HG02759 (cell line): Measurements from ENCODE around the gene FLACC1.
"Not testable (repeated sequence)": the region's sequence is repeated elsewhere in the genome, so short reads cannot be mapped to it uniquely, and the experiment has no call there.

Experiments
- ATAC-seq: cut with Tn5 transposase; IDR thresholded peaks from one replicate; pipeline ENCODE4 v1.9.1; 2021; ENCODE audit warnings: mild to moderate bottlenecking, moderate library complexity; ENCODE audit not compliant: unreplicated experiment

Gene FLACC1

DNA sequence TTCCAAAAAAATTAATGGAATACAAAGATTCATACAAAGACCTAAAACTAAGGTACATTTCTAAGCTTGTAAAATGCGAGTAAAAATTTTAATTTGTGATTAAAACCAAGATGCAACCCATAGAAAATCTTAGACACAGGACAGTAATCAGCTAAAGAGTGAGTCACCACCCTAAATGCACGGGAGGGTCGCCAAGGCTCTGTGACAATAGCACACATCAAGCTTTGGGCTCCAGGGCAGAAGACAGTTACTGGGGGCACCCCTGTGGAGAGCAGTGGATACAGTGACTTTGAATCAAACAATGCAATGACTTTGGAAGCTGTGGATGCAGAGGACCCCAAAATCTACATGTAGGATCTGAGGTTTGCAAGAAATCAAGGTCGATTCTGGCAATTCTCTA is 7.5 kb downstream of the FLACC1 start:
- ATAC-seq: no peak

DNA sequence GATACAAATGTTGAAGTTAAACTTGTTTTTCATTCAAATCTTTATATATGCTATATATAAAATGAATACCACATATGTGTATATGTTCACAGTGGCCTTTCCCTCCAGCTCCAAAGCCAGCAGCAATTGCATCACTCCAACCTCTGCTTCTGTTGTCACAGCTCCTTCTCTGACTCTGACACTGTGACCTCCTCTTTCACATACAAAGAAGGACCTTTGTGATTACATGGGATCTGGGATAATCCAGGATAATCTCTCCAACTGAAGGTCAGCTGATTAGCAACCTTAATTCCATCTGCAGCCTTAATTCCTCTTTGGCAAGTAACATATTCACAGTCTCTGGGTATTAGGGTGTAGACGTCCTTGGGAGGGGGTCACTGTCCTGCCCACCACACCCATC is 8.4 kb downstream of the FLACC1 start:
- ATAC-seq: no peak

DNA sequence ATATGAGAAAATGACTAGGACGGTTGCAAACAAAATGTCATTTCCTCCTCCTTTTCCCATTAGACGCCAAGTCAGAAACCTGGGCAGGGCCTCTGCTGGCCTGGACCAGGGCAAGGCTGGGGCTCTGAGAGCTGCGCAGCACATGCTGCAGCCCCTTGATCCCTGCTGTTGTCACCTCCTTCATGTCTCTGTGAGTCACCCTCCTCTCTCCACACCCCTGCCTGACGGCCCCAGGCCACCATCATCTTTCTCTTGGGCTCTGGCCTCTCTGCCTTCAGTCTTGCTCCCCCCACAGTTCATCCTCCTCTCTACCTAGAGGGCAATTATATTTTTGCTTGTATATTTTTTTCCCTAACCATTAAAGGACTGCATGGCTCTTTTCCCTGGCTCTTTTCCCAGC is 10.0 kb downstream of the FLACC1 start:
- no peak for ATAC-seq

DNA sequence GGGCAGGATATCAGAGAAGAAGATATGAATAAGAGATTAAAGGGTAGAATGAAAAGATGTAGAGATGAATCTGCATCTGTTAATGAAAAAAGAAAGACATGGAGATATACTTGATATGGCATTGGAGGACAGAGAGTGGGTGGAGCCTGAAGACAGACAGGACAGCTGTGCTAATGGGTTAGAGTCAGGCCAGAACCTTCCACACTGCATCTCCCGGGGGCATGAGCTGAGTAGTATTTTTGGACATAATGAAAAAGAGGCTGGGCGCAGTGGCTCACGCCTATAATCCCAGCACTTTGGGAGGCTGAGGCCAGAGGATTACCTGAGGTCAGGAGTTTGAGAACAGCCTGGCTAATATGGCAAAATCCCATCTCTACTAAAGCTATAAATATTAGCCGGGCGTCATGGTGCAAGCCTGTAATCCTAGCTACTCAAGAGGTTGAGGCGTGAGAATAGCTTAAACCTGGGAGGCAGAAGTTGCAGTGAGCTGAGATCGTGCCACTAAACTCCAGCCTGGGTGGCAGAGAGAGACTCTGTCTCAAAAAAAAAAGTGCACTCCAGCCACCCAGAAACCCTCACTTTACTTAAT is 11.4 kb downstream of the FLACC1 start:
- no peak for ATAC-seq

DNA sequence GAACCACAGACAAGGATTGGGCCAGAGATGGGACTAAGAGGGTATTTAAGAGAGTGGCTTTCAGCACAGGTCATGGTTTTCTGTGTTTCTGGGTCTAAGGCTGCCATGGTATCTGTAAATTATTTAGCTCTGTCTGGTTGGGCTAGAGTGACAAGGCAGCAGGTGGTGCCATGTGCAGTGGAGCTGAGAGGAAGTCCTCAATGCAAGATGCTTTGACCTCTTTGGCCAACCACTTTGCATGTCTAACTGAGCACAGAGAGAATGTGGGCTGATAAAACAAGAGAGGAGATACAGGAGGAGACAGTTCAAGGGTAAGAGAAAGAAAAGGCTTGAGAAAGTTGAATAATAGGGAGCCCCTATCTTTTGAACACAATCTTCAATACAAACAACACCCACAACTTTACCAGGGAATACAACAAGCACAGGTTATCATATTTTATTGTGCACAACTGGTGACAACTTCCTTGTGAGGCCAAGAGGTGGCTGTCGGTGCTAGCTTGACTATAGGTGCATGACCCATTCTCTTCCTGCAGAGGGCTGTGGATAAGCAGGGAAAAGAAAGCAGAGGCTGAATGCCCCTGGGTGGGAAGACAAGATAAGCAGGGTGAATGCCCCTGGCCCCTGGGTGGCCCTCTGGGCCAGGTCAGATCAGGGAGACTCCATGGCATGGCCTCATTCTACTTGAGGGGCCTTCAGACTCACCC is 12.3 kb downstream of the FLACC1 start:
- ATAC-seq: peak; percentile 94

DNA sequence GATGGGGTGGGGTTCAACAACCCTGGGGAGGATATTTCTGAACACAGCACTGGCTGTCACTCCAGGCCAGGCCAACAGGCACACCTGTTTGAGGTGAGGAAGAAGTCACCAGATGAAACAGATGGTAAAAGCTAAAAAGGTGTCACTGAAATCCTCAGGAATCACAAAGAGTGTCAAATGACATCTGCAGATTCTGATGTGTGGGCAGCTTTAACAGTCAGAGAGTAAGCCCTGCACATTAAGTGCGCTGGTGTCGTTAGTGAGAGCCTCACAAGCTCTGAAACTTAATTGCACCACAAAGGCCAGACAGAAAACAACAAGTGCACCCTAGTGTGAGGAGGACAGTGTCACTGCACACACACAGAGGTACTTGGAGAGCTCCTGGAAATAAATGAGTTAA is 13.6 kb downstream of the FLACC1 start:
- no peak for ATAC-seq

DNA sequence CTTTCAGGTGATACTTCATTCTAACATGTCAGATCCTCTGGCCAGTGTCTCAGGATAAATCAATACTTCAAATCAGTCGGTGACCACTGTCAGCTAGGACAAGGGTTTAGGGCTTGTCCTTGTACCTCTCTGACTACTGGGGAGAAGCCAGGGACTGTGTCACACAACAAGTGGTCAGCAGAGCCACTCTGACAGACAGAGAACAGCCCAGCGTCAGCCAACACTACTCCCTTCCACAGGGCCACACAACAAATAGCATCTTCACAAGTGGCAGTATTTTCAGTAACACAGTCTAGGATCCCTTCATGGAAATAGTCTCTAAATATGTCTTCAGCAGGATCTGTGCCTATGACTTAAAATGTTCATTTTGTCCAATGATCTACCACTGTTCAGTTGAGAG is 14.2 kb downstream of the FLACC1 start:
- no peak for ATAC-seq

DNA sequence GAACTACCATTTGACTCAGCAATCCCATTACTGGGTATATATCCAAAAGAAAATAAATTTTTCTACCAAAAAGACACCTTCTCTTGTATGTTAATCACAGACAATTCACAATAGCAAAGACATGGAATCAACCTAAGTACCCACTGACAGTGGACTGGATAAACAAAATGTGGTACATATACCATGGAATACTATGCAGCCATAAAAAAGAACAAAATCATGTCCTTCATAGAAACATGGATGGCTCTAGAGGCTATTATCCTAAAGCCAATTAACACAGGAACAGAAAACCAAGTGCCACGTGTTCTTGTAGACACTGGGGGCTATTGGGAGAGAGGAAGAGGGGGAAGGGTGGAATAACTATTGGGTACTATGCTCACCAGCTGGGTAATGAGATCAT is 27.7 kb downstream of the FLACC1 start:
- ATAC-seq: no peak

DNA sequence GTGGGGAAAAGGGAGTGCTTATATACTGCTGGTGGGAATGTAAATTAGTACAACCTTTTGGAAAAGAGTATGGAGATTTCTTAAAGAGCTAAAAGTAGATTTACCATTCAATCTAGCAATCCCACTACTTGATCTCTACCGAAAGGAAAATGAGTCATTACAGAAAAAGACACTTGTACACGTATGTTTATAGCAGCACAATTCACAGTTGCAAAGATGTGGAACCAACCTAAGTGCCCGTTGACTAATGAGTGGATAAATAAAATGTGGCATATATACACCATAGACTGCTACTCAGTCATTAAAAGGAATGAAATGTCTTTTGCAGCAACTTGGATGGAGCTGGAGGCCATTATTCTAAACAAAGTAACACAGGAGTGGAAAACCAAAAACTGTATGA is 29.5 kb downstream of the FLACC1 start:
- ATAC-seq: no peak

DNA sequence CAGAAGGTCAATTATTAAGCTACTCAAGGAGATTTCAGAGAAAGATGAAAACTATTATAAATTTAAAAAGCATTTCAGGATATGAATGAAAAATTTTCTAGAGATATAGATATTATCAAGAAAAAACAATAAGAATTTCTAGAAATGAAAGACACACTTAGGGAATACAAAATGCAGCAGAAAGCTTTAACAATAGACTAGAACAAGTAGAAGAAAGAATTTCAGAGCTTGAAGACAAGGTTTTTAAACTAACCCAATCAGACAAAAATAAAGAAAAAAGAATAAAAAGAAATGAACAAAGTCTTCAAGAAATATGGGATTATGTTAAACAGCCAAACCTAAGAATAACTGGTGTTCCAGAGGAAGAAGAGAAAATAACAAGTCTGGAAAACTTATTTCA is 34.4 kb downstream of the FLACC1 start:
- no peak for ATAC-seq

DNA sequence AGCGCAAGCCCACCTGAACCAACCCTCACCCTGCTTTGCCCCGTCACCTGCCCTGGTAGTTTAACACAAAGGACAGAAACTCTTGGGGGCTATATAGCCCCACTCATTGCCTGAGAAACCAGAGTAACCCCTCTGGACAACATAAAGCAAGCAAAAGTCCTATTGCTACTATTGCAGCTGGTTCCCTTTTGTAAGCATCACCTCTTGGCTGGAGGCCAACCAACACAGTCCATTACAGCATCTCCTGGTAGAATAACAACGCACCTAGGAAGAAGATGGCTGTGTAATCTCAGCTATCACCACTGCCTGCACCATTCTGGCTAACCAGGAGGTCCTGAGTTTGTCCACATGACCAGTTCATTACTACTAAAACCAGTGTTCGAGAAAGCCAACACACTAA is 36.4 kb downstream of the FLACC1 start:
- ATAC-seq: no peak

DNA sequence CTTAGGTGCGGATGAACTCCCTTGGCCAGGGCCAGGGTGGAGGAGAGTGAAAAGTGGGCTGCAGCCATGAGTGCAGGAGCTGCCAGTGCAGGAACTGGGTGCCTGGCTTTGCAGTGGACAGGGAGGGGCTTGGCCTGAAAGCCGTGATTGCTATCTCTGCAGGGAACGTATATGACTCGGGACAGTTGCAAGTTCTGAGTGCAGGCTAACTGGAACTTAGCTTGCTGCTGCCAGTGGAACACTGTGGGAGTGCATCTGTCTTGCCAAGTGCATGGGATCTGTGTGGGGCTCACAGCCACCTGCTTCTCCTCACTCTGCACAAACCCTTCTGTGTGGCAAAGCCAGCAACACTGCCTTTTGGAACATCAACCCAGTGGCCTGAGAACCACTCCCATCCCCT is 36.9 kb downstream of the FLACC1 start:
- ATAC-seq: no peak

DNA sequence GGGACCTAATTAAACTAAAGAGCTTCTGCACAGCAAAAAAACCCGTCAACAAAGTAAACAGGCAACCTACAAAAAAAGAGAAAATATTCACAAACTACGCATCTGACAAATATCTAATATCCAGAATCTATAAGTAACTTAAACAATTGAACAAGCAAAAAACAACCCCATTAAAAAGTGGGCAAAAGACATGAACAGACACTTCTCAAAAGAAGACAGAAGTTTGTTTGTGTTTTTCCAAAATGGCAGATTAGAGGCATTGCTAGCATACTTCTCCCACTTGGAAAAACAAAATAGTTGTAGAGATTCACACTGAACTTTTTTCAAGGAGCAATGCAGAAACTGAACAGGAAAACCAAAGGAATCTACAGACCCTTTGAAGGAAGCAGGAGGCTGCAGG is 37.6 kb downstream of the FLACC1 start:
- no peak for ATAC-seq

DNA sequence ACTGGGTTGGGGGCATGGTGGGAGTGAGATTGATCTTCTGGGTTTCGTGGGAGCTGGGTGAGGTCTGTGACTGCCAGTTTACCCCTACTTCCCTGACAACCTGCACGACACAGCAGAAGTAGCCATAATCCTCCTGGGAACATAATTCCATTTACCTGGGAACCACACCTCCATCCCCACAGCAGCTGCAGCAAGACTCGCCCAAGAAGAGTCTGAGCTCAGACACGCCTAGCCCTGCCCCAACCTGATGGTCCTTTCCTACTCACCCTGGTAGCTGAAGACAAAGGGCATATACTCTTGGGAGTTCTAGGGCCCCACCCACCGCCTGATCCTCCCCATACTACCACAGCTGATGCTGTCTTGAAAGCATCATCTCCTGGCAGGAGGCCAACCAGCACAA is 43.8 kb downstream of the FLACC1 start:
- no peak for ATAC-seq

DNA sequence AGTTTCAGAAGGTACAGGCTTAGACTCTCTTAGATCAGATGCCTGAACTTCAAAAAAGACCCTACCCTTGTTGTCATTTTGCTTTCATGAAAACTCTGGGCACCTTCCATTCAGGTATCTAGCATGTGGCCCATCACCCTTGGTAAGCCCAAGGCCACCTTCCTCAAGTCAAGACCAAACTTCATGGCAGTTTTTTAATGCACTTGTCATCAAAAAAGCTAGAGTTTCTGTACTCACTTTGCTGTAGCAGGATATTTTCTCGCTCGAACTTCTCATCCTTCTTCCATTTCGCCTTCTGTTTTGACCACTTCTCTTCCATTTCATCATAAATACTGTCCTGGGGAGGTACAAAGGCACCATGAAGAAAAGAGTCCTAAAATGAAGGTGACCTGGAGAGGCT is 48.2 kb downstream of the FLACC1 start:
- no peak for ATAC-seq

DNA sequence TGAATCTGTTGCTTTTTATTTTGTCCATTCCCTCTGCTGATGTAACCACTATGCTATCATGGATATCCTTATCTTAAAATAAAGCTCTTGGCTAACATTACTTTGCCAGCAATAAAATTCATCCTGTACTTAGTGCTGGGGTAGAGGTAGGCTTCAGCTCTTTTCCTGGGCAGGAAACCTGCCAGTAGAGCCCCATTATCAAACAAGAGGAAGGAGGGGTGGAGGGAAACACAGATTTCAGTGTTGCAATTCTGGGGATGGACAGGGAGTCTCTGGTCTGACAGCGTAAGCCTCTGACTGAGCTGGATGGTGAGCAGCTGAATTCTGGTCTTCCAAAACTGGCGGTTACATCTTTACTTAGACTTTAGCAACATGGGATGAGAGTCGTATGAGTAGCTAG is 49.3 kb downstream of the FLACC1 start:
- no peak for ATAC-seq

DNA sequence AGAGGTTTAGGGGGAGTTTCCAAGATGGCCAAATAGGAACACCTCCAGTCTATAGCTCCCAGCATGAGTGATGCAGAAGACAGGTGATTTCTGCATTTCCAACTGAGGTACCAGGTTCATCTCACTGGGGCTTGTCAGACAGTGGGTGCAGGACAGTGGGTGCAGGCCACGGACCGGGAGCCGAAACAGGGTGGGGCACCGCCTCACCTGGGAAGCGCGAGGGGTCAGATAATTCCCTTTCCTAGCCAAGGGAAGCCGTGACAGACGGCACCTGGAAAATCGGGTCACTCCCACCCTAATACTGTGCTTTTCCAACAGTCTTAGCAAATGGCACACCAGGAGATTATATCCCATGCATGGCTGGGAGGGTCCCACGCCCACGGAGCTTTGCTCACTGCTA is 57.2 kb downstream of the FLACC1 start:
- ATAC-seq: not testable (repeated sequence)

DNA sequence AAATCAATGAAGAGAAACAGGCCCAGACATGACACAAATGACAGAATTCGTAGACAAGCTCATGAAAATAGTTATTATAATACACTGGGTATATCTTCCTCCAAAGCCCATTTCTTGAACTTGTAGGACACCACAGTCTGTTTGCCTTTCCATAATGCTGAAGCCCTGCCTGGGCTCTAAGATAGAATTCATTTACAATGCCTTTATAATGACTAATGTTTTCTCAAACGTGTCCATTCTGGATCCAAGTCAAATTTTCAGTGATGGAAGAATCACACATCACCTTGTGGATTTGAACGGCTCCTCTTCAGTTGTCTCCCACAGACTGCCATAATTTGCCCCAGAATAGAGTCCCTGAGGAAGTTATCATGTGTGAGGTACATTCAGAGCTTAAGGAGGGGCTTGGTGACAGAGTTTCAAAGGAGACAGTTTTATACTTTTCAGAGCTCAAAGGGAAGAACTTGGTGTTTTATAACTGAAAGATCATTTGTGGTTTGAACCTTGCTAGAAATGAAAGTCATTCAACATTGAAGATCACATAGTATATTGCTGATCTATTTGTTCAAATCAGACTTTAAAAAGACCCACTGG is 58.6 kb downstream of the FLACC1 start:
- ATAC-seq: no peak

DNA sequence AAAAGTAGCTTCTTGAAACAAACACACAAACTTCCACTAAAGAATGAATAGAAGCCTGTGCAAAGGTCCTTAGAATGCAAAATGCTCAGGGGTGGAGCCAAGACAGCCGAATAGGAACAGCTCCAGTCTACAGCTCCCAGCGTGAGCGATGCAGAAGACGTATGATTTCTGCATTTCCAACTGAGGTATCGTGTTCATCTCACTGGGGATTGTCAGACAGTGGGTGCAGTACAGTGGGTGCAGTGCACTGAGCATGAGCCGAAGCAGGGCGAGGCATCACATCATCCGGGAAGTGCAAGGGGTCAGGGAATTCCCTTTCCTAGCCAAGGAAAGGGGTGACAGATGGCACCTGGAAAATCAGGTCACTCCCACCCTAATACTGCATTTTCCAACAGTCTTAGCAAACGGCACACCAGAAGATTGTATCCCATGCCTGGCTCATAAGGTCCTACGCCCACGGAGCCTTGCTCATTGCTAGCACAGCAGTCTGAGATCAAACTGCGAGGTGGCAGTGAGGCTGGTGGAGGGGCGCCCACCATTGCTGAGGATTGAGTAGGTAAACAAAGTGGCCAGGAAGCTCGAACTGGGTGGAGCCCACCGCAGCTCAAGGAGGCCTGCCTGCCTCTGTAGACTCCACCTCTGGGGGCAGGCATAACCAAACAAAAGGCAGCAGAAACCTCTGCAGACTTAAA is 66.5 kb downstream of the FLACC1 start:
- not testable (repeated sequence) for ATAC-seq

DNA sequence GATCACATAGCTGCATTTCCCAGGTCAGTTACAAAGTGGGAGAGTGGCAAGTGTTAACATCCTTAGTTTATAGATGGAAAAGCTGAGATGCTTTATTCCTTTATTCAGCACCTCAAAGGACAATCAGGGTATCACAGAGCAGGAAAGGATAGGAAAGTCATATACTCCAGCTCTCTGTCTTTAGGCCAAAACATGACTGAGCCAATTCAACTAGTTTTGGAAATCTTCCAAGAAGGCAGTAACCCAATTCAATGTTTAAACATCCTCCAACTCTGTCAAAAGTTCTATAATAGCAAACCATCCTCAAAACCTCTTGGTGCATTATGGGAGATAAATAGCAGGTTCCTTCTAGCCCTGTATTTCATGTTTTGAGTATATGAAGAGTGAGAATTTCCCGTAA is 71.6 kb downstream of the FLACC1 start:
- no peak for ATAC-seq

DNA sequence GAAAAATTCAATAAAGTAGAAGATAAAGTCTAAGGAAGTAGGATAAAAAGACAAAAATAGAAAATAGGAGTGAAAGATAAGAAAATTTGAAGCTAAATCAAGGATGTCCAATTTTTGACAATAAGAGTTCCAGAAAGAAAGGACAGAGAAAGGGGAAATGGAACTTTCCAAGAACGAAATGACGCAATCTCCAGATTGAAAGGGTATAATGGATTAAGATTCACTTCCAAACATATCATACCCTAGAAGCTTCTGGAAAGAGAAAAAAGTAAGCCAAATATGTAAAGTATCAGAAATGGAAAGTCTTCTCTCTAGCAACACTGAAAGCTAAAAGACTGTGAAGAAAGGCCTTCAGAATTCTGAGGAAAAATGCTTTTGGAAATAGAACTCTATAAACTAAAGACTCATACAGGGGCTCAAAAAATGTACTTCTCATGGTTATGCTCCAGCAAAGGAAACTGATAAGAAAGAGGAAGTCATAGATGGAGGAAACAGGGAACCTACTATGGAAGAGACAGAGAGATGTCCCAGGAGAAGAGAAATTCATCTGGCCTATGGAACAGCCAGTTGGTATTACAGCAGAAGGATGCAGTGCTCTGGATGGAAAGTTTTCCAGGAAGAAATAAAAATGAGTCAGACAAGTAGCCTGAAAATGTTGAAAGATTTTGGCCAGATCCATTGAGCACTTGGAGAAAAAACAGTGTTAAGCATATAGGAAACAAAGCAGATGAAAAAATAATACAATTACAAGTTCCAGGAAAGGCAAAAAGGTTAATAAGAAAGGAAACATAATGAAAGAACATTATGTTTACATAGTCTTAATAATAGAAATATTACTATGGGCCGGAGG is 76.7 kb downstream of the FLACC1 start:
- ATAC-seq: no peak
